Liver (tissue), 9 donors: Measurements from ENCODE around the gene BLOC1S3. TPM values are rescaled to one million over a fixed set of nuclear protein-coding genes. Genes with fewer than 3 reads are reported as not detected.
A peak's percentile ranks its signal among the peaks of the same experiment; 100 is the strongest.

Source experiments
- DNase-seq: peaks from one replicate; pipeline ENCODE4 v3.0.0-alpha.2; 2017; ENCODE audit warnings: low spot score
- H3K27ac ChIP-seq, 2 donors: one replicate each; pipeline ENCODE4 v1.7.0; 2013; ENCODE audit warnings: inconsistent platforms in 2 of 2, low read length in 2 of 2, control low read depth in 1 of 2, low read depth in 1 of 2, mild to moderate bottlenecking in 1 of 2
- H3K27me3 ChIP-seq, 4 donors: one replicate each; pipeline versions ENCODE4 v1.6.1 to v1.7.0; 2013; ENCODE audit warnings: low read length in 3 of 4, inconsistent platforms in 1 of 4, mild to moderate bottlenecking in 1 of 4, moderate library complexity in 1 of 4; ENCODE audit not compliant: control insufficient read depth in 4 of 4, insufficient read depth in 4 of 4
- H3K36me3 ChIP-seq, 4 donors: one replicate each; pipeline versions ENCODE4 v1.6.1 to v1.7.0; 2013; ENCODE audit warnings: low read length in 3 of 4, mild to moderate bottlenecking in 3 of 4, low read depth in 1 of 4, moderate library complexity in 1 of 4; ENCODE audit not compliant: control insufficient read depth in 4 of 4, insufficient read depth in 3 of 4
- H3K4me1 ChIP-seq, 4 donors: one replicate each; pipeline versions ENCODE4 v1.6.1 to v1.7.0; 2013; ENCODE audit warnings: low read length in 3 of 4, mild to moderate bottlenecking in 3 of 4, moderate library complexity in 1 of 4; ENCODE audit not compliant: control insufficient read depth in 4 of 4, insufficient read depth in 4 of 4
- H3K4me3 ChIP-seq, 3 donors: one replicate each; pipeline versions ENCODE4 v1.6.1 to v1.7.0; 2013; ENCODE audit warnings: low read length in 3 of 3, control low read depth in 1 of 3, low read depth in 1 of 3, mild to moderate bottlenecking in 1 of 3
- H3K9ac ChIP-seq, 2 donors: one replicate each; pipeline ENCODE4 v1.7.0; 2013; ENCODE audit warnings: low read length in 2 of 2, mild to moderate bottlenecking in 2 of 2, moderate library complexity in 2 of 2, control low read depth in 1 of 2, low read depth in 1 of 2
- H3K9me3 ChIP-seq, 4 donors: one replicate each; pipeline versions ENCODE4 v1.6.1 to v1.7.0; 2013; ENCODE audit warnings: low read length in 3 of 4; ENCODE audit not compliant: control insufficient read depth in 4 of 4
- EGR1 ChIP-seq, 2 donors: IDR thresholded peaks; 2 replicates each; pipeline ENCODE4 v1.6.1; 2016 to 2018; ENCODE audit warnings: antibody characterized with exemption in 2 of 2, low read depth in 2 of 2
- HNF4G ChIP-seq: IDR thresholded peaks from 2 replicates; pipeline ENCODE4 v1.6.1; 2016; ENCODE audit warnings: antibody characterized with exemption
- JUND ChIP-seq, 2 donors: IDR thresholded peaks; 2 replicates each; pipeline ENCODE4 v1.6.1; 2016; ENCODE audit warnings: antibody characterized with exemption in 2 of 2
- NR2F2 ChIP-seq: IDR thresholded peaks from 2 replicates; pipeline ENCODE4 v1.6.1; 2016; ENCODE audit warnings: antibody characterized with exemption
- RAD21 ChIP-seq, 2 donors: IDR thresholded peaks; 2 replicates each; pipeline ENCODE4 v1.6.1; 2016; ENCODE audit warnings: antibody characterized with exemption in 2 of 2, mild to moderate bottlenecking in 2 of 2
- RXRA ChIP-seq, 2 donors: IDR thresholded peaks; 2 replicates each; pipeline ENCODE4 v1.6.1; 2017 to 2018; ENCODE audit warnings: antibody characterized with exemption in 2 of 2, mild to moderate bottlenecking in 1 of 2
- SP1 ChIP-seq: IDR thresholded peaks from 2 replicates; pipeline ENCODE4 v1.6.1; 2018; ENCODE audit warnings: antibody characterized with exemption, mild to moderate bottlenecking
- TAF1 ChIP-seq: conservative IDR thresholded peaks from 2 replicates; pipeline ENCODE4 v1.6.1; 2016; ENCODE audit warnings: antibody characterized with exemption, mild to moderate bottlenecking
- WGBS: extraction: QIAGEN DNeasy Blood & Tissue Kit; methylation state at CpG from one replicate; pipeline ENCODE4 v1.1.7; 2013; 5-methylcytosine and 5-hydroxymethylcytosine counted together
- polyA plus RNA-seq, 2 donors: library from polyadenylated mRNA; stranded (reverse) in 1 of 2; unstranded in 1 of 2; fragments of 200-250 nt in 1 of 2; fragments of >200 nt in 1 of 2; fragmentation: Nextera tagmentation in 1 of 2; extraction: Ambion mirVana in 1 of 2; gene quantifications; one replicate each; pipeline versions ENCODE4 v1.2.1 to v1.2.3, GENCODE V29; 2013 to 2015
- total RNA-seq, 2 donors: library from RNA; depleted of rRNA; stranded (reverse); fragments of >200 nt; gene quantifications; one replicate each; pipeline ENCODE4 v1.2.3, GENCODE V29; 2014
- TF ChIP-seq, protein P1 (sequence below): fragments of 150-350 bp; IDR thresholded peaks from 2 replicates; pipeline ENCODE4 v1.5.1; 2017; ENCODE audit warnings: improper control_type of control experiment, low read depth, low read length; ENCODE audit not compliant: missing input control
- TF ChIP-seq, protein P2 (sequence below): IDR thresholded peaks from 2 replicates; pipeline ENCODE4 v1.6.1; 2016; ENCODE audit warnings: antibody characterized with exemption
- donor health status: healthy.
- donor health status: healthy.
- donor health status: healthy.
- donor health status: healthy.
- donor health status: healthy.

Gene BLOC1S3
- total and polyA plus RNA-seq, 4 donors: 2.7 to 4.6 (median 4.2) TPM

DNA sequence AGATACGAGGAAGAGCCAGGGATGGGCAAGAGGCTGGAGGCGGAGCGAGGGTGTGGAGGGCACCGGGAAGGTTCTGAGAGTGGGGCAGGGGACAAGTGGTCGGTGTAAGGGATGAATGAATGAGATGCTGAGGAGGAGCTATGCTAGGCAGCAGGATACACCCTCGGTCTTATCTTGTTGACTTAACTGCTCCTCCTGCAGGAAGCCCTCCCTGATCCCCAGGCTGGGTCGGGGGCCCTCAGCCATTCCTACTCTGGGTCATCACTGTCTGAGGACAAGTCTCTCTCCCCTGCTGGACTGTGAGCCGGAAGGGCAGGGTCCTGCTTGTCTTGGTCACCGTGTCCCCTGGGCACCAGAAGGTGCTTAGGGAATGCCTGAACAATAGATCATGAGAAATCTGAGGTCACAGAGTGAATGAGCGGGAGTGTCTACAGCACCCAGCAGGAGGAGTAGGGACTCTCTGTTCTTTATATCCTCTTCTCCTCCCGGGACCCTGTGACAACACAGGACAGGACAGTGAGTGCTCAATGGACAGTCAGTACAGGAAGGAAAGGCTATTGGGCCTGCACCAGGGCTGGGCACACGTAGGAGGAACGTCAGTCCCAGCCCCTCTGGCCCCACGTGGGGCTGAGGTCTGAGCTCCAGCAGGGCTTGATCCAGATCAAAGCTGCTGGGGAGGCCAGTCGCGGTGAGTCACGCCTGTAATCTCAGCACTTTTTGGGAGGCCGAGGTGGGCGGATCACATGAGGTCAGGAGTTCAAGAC, 24.3 kb upstream of the BLOC1S3 start:
- Histone ChIP-seq H3K27me3 (peaks cover 0 to 8% (median 6%) of the 10 kb centered on the region in 4 donors), H3K36me3 (no peaks in the 10 kb centered on the region), H3K27ac (no peak overlapping the region), H3K9me3 (no peaks in the 10 kb centered on the region), H3K4me3 (no peak overlapping the region), H3K9ac (no peak overlapping the region), H3K4me1 (peaks cover 3 to 24% (median 19%) of the 10 kb centered on the region in 4 donors)
- WGBS: 35% methylated on average over 19 of the region's 19 CpGs
- no peak for DNase-seq
- peak; percentile 29 for TF ChIP-seq NR2F2
- TF ChIP-seq JUND (IDR thresholded peaks at IDR 0.05): no peak
- TF ChIP-seq, protein P1, sequence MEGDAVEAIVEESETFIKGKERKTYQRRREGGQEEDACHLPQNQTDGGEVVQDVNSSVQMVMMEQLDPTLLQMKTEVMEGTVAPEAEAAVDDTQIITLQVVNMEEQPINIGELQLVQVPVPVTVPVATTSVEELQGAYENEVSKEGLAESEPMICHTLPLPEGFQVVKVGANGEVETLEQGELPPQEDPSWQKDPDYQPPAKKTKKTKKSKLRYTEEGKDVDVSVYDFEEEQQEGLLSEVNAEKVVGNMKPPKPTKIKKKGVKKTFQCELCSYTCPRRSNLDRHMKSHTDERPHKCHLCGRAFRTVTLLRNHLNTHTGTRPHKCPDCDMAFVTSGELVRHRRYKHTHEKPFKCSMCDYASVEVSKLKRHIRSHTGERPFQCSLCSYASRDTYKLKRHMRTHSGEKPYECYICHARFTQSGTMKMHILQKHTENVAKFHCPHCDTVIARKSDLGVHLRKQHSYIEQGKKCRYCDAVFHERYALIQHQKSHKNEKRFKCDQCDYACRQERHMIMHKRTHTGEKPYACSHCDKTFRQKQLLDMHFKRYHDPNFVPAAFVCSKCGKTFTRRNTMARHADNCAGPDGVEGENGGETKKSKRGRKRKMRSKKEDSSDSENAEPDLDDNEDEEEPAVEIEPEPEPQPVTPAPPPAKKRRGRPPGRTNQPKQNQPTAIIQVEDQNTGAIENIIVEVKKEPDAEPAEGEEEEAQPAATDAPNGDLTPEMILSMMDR: no peak

DNA sequence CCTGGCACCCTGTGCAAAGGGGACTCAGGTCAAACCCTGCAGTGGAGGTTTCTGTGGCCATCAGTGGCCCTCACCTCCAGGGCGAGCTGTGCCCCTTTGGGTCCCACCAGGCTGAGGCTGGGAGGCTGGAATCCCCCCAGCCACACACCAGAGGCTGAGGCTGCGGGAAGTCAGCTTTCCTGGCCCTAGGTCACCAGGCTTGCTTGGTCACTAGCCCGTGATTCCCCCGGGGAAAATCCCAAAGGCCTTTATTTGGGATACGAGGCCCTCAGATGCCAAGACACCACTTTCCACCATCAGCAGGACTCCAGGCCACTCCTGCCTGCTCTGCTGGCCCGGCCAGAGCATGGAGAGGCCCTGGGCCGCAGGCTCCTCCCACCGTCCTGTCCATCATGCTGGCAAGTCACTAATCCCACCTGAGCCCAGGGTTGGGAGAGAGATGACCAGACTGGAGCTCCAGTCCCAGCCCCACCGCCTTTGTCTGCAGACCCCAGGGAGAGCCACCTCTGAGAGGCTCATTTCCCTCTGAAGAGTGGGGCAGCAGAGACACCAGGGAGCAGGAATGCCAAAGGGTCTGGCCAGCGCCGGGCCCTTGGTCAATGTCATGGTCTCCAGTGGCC, 22.5 kb upstream of the BLOC1S3 start:
- WGBS: 84% methylated on average over 11 of the region's 11 CpGs
- H3K9me3 ChIP-seq: no peaks in the 10 kb centered on the region
- peaks cover 0 to 8% (median 6%) of the 10 kb centered on the region in 4 donors for H3K27me3 ChIP-seq

DNA sequence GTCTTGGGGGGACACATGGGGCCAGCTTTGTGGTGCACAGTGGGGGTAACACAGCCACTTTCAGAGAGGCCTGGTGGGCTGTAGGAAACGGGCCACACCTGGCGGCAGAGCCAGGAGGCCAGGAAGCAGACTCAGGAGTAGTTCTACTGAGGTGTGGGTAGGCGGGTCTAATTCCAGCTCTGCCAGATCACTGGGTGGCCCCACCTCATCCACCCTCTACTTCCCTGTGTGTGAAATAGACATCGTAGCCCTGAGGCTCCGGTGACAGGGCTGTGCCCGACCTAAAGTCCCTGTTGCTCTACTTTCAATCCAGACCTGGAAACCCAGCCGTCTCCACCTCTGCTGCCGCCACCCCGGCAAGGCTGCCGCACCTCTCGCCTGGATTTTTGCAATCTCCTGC, 21.8 kb upstream of the BLOC1S3 start:
- no peak overlapping the region for H3K4me3 ChIP-seq
- H3K36me3 ChIP-seq: no peaks in the 10 kb centered on the region
- no peak overlapping the region for H3K9ac ChIP-seq
- TF ChIP-seq HNF4G (no peak), TAF1 (no peak), RXRA (IDR thresholded peaks at IDR 0.05) (no peak), EGR1 (IDR thresholded peaks at IDR 0.05; ENCODE audit: low read depth in 2 of 2) (no peak), JUND (IDR thresholded peaks at IDR 0.05) (no peak)
- DNase-seq: no peak
- 72% methylated on average over 11 of the region's 11 CpGs for WGBS
- H3K9me3 ChIP-seq: no peaks in the 10 kb centered on the region
- H3K27ac ChIP-seq: no peak overlapping the region
- peaks cover 3 to 24% (median 19%) of the 10 kb centered on the region in 4 donors for H3K4me1 ChIP-seq
- peaks cover 0 to 7% (median 4%) of the 10 kb centered on the region in 4 donors for H3K27me3 ChIP-seq

More for the DNA sequence above, 22.5 kb upstream of the BLOC1S3 start:
- no peak for TF ChIP-seq RAD21 (IDR thresholded peaks at IDR 0.05)
- TF ChIP-seq, protein P2, sequence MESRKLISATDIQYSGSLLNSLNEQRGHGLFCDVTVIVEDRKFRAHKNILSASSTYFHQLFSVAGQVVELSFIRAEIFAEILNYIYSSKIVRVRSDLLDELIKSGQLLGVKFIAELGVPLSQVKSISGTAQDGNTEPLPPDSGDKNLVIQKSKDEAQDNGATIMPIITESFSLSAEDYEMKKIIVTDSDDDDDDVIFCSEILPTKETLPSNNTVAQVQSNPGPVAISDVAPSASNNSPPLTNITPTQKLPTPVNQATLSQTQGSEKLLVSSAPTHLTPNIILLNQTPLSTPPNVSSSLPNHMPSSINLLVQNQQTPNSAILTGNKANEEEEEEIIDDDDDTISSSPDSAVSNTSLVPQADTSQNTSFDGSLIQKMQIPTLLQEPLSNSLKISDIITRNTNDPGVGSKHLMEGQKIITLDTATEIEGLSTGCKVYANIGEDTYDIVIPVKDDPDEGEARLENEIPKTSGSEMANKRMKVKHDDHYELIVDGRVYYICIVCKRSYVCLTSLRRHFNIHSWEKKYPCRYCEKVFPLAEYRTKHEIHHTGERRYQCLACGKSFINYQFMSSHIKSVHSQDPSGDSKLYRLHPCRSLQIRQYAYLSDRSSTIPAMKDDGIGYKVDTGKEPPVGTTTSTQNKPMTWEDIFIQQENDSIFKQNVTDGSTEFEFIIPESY: no peak
- TF ChIP-seq SP1: no peak
- TF ChIP-seq, protein P1: no peak
- H3K4me1 ChIP-seq: peaks cover 3 to 24% (median 19%) of the 10 kb centered on the region in 4 donors
- H3K27ac ChIP-seq: no peak overlapping the region
- H3K4me3 ChIP-seq: no peak overlapping the region
- no peak for DNase-seq
- no peaks in the 10 kb centered on the region for H3K36me3 ChIP-seq
- no peak overlapping the region for H3K9ac ChIP-seq
